Measurements from ENCODE around the gene ADAMTS8.

- TF ChIP-seq CTCF (IDR thresholded peaks at IDR 0.05) (no peak), POLR2A (IDR thresholded peaks at IDR 0.05) (no peak)
These were observed 42.7 kb upstream of the ADAMTS8 start for GRCh38 chr11:130470832-130471706.
